NCI-H2196 treated with DMSO at 0.1 percent for 48 hours (cell line): ENCODE results near the gene ZFR2.
"Not testable (repeated sequence)": the region's sequence is repeated elsewhere in the genome, so short reads cannot be mapped to it uniquely, and the experiment has no call there.

Experiments
- DNase-seq: peaks from one replicate; lab custom pipeline; 2025; ENCODE audit not compliant: unreplicated experiment; lab: John Stamatoyannopoulos, UW

Gene ZFR2

DNA sequence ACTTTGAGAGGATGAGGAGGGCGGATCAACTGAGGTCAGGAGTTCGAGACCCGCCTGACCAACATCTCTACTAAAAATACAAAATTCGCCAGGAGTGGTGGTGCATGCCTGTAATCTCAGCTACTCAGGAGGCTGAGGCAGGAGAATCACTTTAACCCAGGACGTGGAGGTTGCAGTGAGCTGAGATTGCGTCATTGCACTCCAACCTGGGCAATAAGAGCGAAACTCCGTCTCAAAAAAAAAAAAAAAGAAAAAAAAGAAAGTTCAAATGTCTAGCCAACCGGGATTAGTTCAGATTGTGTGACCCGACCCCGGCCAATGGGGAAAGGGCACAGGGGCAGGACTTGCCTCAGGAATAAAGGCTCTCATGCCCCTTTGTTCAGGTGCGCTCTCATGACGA is 5.9 kb upstream of the ZFR2 start:
- DNase-seq = not testable (repeated sequence)

GRCh38 chr19:3873151-3873550 is 4.3 kb upstream of the ZFR2 start:
- DNase-seq = no peak

- no peak for DNase-seq
Observed at GRCh38 chr19:3867971-3868769, 668 bp downstream of the ZFR2 start.

DNA sequence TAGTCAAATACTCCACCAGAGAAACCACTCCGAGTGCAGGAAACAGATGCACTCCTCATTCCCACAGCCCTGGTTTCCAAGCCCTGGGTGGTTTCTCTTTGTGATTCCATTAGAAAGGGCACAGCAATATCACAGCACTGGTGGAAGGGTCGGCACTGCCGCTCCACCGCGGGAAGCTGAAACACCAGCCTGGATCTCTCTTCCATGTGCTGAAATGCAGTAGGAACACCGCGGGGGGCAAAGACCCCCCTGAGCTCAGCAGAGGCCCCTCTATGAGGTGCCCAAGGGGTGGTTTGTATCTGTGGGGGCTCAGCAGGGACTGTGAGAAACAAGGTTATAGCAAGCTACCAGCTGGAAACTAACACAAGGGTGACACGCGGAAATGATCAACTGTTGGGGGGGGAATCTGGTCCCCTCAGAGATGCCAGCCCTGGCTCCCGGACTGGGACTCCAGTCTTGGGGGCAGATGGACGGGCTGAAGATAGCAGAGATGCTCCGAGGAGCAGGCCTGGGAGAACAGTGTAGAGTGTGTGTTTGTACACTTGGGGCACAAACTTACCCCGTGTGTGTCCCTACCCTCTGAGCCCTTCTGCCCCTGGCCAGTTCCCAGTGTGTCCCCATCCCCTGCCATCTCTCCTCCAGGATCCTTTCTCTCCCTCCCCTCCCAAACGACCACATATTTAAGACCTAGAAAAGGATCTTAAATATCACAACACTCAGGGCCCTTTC is 1.8 kb downstream of the ZFR2 start:
- DNase-seq = no peak

- no peak for DNase-seq
Observed at GRCh38 chr19:3863648-3864047, 5.2 kb downstream of the ZFR2 start.

- DNase-seq = no peak
Observed at GRCh38 chr19:3862826-3863500, 5.9 kb downstream of the ZFR2 start.

DNA sequence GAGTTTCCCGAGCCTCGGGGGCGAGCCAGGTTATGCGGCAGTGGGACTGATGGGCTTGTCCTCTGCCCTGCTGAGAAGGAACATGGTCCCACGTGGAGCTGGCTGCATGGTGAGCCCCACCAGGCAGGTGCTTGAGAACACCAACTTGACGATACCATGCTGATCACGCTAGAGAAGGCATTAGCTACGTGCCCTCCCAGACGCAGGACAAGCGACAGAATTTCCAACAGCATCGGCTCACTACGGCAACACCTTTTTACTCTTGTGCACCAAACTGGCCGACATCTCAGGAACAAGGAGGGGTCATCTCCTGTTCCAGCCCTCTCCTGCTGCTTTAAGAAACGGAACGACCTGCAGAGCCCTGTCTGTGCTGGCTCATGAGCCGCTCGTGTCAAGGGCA is 8.3 kb downstream of the ZFR2 start:
- DNase-seq = no peak

DNA sequence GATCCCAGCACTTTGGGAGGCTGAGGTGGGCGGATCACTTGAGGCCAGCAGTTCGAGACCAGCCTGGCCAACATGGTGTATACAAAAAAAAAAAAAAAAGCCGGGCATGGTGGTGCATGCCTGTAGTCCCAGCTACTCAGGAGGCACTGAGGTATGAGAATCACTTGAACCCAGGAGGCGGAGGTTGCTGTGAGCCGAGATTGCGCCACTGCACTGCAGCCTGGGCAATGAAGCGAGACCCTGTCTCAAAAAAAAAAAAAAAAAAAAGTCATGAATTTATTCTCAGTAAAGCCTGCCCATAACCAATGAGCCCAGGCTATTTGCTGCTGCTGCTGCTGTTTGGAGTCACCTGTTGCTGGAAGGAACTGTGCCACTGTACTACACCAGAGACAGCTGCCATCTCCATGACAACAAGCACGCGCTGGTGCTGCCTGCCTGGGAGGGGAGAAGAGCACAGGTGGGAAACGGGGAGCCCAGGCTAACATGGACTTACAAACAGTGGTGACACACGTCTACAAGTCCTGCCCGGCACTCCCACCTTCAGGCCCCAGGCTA is 11.3 kb downstream of the ZFR2 start:
- peak; percentile 26 for DNase-seq

GRCh38 chr19:3855320-3855719 is 13.5 kb downstream of the ZFR2 start:
- no peak for DNase-seq

GRCh38 chr19:3852614-3853254 is 16.1 kb downstream of the ZFR2 start:
- no peak for DNase-seq

DNA sequence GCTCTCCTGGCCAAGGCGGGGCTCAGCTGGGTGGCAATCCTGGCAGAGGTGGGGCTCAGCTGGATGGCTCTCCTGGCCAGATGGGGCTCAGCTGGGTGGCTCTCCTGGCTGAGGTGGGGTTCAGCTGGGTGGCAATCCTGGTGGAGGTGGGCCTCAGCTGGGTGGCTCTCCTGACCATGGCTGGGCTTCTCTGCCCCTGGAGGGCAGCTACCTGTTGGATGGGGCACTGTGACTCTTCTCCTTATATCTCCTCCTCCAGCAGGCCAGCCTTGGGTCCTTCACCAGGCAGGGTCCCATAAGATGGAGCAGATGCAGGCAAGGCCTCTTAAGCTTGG is 16.7 kb downstream of the ZFR2 start:
- no peak for DNase-seq

DNA sequence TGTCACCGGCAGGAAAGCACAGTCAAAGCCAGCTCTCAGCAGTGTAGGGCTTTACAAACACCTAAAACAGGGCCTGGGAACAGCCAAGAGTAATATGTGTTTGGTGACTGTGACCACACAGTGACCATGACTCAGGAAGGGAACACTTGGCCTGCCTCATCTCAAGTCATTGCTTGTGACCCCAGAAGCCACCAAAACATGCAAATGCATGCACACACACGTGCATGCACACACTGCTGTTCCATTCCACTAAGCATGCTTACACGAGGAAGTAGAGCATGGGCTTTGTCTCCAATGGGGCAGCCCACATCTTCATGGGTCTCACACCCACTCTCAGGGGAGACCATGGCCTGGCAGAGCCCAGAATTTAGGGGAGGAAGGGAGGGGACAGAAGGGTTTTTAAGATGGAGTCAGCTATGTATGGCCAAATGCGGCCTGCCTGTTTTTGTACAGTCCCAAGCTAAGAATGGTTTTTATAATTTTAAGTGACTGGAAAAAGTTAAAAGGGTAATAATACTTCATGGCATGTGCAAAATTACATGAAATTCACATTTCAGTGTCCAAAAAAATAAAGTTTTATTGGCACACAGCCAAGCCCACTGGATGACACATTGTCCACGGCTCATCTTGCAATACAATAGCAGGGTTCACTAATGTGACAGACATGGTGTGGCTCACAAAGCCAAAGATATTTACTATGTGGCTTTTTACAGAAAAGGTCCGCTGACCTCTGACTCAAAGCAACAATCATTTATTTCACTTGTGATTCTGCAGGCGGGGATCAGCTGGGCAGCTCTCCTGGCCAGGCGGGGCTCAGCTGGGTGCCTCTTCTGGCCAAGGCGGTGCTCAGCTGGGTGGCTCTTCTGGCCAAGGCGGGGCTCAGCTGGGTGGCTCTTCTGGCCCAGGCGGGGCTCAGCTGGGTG is 17.3 kb downstream of the ZFR2 start:
- no peak for DNase-seq

DNA sequence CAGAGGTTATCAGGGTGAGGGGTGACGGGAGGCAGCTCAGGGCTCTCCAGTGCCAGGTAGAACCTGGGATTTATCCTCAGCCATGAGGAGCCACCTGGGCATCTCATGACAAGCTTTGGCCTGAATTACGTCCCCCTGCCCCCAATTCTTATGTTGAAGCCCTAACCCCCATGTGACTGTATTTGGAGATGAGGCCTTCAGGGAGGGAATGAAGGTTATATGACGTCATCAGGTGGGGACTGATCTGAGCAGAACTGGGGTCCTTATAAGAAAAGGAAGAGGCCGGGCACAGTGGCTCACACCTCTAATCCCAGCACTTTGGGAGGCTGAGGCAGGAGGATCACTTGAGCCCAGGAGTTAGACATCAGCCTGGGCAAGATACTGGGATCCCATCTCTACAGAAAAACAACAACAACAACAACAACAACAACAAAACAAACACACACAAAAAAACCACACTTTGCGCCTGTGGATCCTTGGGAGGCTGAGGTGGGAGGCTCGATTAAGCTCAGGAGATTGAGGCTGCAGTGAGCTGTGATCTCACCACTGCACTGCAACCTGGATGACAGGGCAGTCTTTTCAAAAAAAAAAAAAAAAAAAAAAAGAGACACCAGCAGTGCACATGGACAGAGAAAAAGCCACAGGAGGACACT is 18.4 kb downstream of the ZFR2 start:
- DNase-seq = no peak

- DNase-seq = no peak
Observed at GRCh38 chr19:3849787-3850186, 19.1 kb downstream of the ZFR2 start.

GRCh38 chr19:3849092-3849491 is 19.7 kb downstream of the ZFR2 start:
- no peak for DNase-seq

DNA sequence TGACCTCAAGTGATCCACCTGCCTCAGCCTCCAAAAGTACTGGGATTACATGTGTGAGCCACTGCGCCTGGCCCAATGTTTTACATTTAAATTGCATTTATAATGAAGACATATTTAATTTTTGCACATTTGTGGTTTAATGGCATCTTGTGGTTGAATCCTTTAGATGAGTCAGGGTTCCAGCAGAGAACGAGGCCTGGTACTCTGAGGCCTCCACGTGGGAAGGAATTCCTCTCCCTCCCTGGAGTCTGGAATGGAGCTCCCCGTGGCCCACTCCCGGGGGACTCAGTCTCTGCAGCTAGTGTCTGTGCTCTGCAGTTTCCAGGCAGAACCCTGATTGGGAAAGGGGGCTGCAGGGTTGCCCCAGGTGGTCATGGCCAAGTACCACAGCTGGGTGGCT is 24.2 kb downstream of the ZFR2 start:
- DNase-seq = no peak

GRCh38 chr19:3842948-3843347 is 25.9 kb downstream of the ZFR2 start:
- DNase-seq = no peak

DNA sequence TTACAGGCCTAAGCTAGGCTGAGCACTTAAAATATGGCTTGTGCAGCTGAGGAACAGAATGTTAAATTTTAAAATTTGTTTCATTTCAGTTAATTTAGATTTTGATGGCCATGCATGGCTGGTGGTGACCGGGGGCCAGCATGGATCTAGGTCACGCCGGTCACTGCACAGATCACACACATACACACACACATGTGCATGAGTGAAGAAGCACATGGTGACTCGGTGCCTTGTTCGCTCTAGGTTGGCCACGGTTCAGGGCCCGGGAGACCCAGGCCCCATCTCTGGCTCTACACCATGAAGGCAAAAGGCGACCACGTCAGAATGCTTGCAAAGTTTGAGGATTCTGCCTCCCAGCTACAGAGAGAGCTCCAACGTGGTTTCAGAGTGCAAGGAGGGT is 28.0 kb downstream of the ZFR2 start:
- DNase-seq = no peak

DNA sequence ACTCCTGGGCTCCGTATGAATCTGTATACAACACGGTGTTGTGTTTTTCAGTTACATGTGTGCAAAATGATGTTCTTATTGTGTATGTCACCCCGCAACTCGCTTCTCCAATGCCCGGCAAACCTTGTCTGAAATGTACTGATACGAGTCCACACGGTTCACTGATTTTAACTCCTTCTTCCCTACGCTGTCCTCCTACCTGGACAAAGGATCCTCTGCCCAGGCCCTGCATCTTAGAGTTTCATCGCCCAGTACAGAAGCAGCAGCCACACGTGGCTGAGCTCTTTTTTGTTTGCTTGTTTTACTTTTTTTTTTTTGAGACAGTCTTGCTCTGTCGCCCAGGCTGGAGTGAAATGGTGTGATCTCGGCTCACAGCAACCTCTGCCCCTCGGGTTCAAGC is 28.9 kb downstream of the ZFR2 start:
- DNase-seq = no peak

DNA sequence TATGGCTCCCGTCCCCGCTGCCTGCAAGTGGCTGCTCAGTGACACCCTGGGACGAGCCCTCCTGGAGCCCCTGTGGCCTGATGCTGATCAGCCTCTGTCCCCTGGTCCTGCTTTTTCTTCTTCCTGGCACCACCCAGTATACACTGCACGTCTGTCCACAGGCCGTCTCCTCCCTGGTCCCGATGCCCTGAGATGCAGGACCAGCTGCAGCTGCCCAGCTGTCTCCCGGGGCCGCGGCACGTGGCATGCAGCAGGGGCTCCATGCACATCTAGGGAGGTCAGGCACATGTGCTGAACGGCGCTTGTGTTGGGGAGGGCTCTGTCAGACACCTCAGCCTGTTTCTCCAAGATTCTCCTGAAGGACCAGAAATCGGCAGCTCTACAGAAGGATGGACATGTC is 30.2 kb downstream of the ZFR2 start:
- DNase-seq = no peak
